GM12892 (cell line): ENCODE data around the gene SLC7A10.

Experiments used
- POLR2AphosphoS5 ChIP-seq: IDR thresholded peaks from 2 replicates; pipeline ENCODE4 v1.6.1; 2011; ENCODE audit warnings: low read depth, low read length, control low read depth
- TAF1 ChIP-seq: IDR thresholded peaks from 2 replicates; pipeline ENCODE4 v1.6.1; 2011; ENCODE audit warnings: low read depth, mild to moderate bottlenecking, control low read depth, low read length, borderline replicate concordance

DNA sequence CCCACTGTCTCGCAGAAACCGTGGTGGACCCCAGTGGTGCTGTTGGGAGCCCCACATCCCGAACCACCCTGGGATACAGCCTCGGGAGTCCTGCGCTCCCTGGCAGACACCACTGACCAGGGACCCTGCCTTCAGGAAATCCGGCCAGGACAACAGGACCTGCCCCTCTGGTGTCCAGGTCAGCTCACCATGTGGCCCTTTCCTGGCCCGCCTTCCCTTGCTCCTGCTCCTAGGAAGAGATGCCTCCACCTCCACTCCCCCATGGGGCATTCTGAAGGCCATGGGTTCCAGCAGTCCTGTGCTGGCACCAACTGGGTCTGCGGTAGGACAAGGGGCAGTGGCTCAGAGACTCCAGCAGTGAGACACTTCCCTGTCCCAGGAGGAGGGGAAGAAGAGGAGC is 22.5 kb upstream of the SLC7A10 start:
- TF ChIP-seq POLR2AphosphoS5 (no peak), TAF1 (no peak)
